Renal cortex interstitium (tissue), 11 donors: ENCODE data around the gene LRRC7. TPM values are rescaled to one million over a fixed set of nuclear protein-coding genes. Genes with fewer than 3 reads are reported as not detected.
"Not testable (repeated sequence)": the region's sequence is repeated elsewhere in the genome, so short reads cannot be mapped to it uniquely, and the experiment has no call there.

Experiments
- DNase-seq, 11 donors: peaks; one replicate each; pipeline ENCODE4 v3.0.0-alpha.2; 2013; ENCODE audit warnings: low read depth in 9 of 11, low spot score in 4 of 11; ENCODE audit errors: extremely low read depth in 1 of 11
- polyA plus RNA-seq, 3 donors: library from polyadenylated mRNA; unstranded; fragments of 120-200 nt; gene quantifications; one replicate each; pipeline ENCODE4 v1.2.1, GENCODE V29; 2013; ENCODE audit not compliant: insufficient read length in 3 of 3

The LRRC7 gene
- polyA plus RNA-seq, 3 donors = 5.7 to 14.2 (median 7.1) TPM

GRCh38 chr1:69662321-69662720 lies 94.6 kb downstream of the LRRC7 start:
- DNase-seq = no peak

GRCh38 chr1:69671363-69672010 lies 103.8 kb downstream of the LRRC7 start:
- DNase-seq = no peak

- DNase-seq = no peak
Measured at GRCh38 chr1:69673321-69673720, 105.6 kb downstream of the LRRC7 start.

DNA sequence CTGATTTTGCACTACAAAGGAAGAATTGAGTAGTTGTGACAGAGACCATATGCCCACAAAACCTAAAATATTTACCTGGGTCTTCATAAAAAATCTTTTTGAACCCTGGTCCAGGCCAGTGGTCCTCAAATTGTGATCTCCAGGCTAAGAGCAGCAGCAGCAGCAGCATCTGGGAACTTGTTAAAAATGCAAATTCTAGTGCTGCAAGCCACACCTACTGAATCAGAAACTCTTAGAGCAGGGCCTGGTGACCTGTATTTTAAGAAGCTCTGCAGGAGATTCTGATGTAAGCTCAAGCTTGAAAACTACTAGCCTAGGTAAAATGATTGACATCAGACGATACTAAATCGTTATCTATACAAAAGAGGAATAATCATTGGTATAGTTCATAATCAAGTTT lies 112.2 kb downstream of the LRRC7 start:
- DNase-seq = no peak

DNA sequence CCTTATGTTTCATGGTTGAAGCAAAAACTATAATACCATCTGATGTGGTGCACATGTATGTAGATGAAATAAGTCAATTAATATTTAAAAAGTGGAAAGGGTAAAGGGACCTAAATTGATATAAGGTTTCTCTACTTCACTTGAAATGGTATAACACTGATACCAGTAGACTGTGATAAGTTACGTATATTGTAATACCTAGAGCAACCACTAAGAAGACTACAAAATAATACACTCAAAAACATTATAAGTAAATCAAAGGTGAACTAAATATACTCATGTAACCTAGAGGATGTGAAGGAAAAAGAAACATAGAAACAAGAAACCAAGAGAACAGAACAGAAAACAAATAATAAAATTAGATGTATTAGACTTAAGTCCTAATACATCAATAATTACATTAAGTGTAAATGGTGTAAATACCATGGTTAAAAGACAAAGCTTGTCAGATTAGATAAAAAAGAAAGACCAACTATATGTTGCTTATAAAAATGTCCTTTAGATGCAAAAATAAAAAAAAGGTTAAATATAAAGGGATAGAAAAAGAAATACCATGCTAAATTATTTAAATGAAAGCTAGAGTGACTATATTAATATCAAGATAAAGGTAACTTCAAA lies 118.8 kb downstream of the LRRC7 start:
- DNase-seq = no peak

DNA sequence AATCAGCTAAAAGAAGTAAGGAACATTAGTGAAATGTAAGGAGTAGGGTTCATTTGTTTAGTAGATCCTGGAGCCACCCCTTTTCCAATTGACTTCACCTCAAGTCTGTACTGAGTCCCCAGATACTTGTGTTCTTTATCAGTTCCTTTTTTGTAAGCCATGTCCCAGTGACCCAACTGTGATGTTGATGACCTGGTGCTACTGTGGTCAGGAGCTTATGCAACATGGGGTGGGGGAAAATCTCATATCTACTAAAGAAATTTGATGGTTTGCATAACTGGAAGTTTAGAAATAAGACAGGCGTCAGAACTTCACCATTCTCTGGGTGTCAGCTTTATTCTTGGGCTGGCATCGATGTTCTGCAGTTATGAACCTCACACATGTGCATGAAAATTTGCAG lies 120.5 kb downstream of the LRRC7 start:
- DNase-seq = no peak

DNA sequence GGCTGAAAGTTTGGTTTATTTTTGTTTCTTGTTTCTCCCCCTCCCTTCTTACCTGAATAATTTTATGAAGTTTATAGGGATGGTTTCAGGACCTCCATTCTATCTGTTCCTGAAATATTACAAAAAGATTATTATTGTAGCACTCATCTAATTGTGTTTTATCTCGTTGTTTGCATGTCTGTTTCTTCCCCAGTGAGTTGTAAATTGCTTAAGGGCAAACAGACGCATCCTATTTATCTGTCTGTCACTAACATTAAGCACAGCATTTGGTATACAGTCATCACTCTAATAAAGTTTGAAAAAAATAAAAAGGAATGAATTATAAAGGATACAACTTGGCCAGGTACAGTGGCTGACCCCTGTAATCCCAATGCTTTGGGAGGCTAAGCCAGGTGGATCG lies 123.5 kb downstream of the LRRC7 start:
- no peak for DNase-seq

DNA sequence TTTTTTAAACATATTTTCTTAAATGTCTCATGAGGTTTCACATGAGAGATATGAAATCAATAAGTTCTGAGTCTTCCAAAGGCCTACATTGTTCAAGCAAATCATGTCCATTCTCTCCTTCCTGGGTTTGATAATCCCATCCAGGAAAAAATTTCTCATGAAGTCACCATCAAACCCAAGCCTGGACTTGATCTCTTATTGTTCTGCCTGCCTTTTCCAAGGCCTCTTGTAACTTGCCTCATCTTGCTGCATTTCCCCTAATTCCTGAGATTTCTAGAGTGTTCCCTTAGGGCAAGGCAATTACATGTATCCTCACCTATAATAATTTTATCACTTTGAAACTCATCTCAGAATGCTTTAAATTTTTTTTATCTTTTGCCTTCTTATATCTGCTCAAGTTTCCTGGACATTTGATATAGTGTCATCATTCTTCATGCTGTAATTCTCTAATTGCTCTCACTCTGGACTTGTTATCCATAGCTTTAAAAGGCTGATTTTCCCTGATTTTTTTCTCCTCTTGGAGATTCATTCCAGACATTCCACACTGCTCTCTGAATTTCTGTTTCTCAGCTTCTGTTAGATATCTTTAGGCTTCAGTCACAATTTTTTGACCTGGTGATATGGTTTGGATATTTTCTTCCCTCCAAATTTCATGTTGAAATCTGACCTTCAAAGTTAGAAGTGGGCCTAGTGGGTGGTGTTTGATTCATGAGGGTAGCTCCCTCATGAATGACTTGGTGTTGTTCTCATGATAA lies 126.4 kb downstream of the LRRC7 start:
- DNase-seq = no peak

DNA sequence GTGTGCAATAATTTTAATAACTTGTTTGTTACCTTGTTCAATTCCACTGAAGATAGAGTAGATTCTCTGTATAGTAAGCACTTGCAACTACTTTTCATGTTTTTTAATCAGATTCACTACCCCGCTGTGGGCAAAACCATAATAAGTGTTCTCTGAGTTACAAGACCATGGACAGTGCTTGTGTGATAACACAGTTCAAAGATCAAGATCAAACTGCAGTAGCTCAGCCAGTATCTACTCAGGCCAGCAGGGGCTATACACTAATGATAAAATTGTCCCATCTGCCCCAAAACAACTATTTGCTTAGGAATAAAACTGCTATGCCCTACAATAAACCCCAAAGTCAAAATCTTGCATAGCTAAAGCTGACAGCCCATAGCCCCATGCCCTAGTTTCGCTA lies 129.6 kb downstream of the LRRC7 start:
- DNase-seq = no peak

- DNase-seq = no peak
Measured at GRCh38 chr1:69700770-69701169, 133.0 kb downstream of the LRRC7 start.

GRCh38 chr1:69702085-69702484 lies 134.4 kb downstream of the LRRC7 start:
- no peak for DNase-seq

- DNase-seq = no peak
Measured at GRCh38 chr1:69706473-69706872, 138.8 kb downstream of the LRRC7 start.

- no peak for DNase-seq
Measured at GRCh38 chr1:69707103-69707502, 139.4 kb downstream of the LRRC7 start.

GRCh38 chr1:69710484-69711189 lies 142.9 kb downstream of the LRRC7 start:
- peak in 1 of 11 donors; percentile 23 for DNase-seq

GRCh38 chr1:69711190-69711930 lies 143.6 kb downstream of the LRRC7 start:
- DNase-seq = no peak

DNA sequence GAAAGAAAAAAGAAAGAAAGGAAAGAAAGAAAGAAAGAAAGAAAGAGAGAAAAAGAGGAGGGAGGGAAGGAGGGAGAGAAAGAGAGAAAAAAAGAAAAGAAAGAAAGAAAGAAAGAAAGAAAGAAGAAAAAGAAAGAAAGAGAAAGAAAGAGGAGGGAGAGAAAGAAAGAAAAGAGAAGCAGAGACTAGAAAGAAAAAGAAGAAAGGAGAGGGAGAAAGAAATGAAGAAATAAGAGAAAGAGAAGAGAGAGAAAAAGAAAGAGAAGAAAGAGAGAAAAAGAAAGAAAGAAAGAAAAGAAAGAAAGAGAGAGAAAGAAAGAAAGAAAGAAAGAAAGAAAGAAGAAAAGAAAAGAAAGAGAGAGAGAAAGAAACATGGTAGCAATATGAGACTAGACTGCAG lies 150.1 kb downstream of the LRRC7 start:
- not testable (repeated sequence) for DNase-seq

DNA sequence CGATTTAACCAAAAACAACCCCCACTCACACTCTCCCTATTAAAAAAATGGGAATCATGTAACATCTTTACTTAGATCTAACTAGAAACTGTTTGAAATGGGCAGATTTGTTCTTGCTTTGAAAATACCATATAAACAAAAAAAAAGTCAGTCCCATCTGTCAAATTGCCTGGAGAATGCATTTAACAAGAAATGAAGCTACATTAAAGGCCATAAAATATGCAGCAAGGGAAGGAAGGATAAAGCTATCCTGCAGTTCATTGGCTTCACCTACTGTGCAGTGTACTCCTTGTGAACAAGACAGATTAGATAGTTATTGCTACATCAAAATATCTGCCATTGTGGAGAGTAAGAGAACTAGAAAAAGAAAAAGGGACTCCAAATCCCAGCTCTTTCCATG lies 160.5 kb downstream of the LRRC7 start:
- no peak for DNase-seq

DNA sequence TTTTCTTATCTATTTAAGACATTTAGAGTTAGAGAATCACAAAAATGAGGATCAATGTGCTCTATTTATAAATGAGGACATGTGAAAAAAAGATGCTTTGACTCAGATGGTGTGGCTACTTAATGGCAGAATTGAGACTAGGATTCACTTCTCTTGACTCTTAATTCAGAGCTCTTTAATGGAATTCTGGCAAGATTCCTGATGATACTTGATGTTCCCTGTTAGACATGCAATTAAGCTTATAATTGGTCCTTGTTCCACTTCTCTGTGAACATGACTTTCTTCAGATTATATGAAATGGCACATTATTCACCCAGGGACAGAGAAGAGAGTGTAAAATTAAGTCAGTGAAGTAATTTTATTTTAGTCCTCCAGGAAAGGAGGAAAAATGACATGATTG lies 165.3 kb downstream of the LRRC7 start:
- DNase-seq = no peak

GRCh38 chr1:69737527-69738185 lies 169.9 kb downstream of the LRRC7 start:
- DNase-seq = peak in 5 of 11 donors; percentile 19 to 52 (median 34)
